ENCODE results near the gene DRC3. TPM values are rescaled to one million over a fixed set of nuclear protein-coding genes. Genes with fewer than 3 reads are reported as not detected.
A peak's percentile ranks its signal among the peaks of the same experiment; 100 is the strongest.

The DRC3 gene
- total RNA-seq, 1 experiment from 2014 or later: 0.68 TPM

DNA sequence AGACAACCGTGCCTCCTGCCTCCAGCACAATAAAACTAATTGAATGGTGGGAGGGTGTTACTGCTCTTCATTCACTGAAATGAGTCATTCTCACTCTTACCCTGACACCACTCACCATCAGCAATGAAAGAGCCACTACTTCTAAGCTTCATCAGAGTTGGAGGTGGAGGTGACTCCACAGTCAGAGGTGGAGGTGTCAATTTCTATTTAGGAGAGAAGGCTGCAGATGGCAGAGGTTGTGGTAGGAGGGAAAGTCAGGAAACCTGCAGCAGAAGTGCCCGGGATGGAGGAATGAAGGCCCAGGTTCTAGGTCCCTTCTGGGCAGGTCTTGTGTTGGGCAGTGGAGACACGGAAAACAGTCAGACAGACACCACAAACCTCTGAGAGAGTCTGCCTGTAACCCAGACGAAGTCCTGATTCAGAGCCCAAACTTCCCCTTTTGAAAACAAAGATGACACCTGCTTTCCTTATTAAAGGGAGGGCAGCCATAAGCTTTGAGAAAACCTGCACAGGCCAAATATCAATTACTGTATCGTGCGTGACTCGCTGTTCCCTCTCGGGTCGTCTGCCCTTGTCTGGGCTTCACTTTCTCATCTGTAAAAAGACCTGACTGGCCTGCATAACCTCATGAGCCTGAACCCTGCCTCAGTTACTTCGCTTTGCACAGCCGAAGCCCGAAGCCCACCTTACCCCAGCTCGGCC lies 65.6 kb downstream of the DRC3 start:
- H3K23me2 ChIP-seq (ENCODE audit: insufficient read length, low read depth, low read length, poor library complexity, severe bottlenecking): peaks cover 12% of the 10 kb centered on the region
- no peak overlapping the region for H2BK120ac ChIP-seq (ENCODE audit: low read depth, low read length, poor library complexity, severe bottlenecking)
- peaks cover 0 to 2% (median 0%) of the 10 kb centered on the region in 3 experiments; a peak in 1 of 7 replicates for H3K36me3 Mint-ChIP-seq (ENCODE audit: insufficient read depth in 1 of 3, low read depth in 3 of 3)
- peak overlapping the region; percentile 59 for H3K18ac ChIP-seq (ENCODE audit: insufficient read length, low read depth, low read length)
- peak overlapping the region; percentile 73 for H3K4me2 ChIP-seq (ENCODE audit: insufficient read depth, insufficient read length, low read length)
- H2BK20ac ChIP-seq (ENCODE audit: low read depth, low read length, poor library complexity, severe bottlenecking): no peak overlapping the region
- no peaks in the 10 kb centered on the region; the same call in 1 of the 2 replicates for H3K4me1 ChIP-seq (ENCODE audit: insufficient read depth, low read length)
- no peak overlapping the region for H4K8ac ChIP-seq (replicated peaks; ENCODE audit: insufficient read length, low read depth, low read length)
- H2AFZ ChIP-seq (ENCODE audit: low read length): no peak overlapping the region
- H4K5ac ChIP-seq (ENCODE audit: insufficient read length, low read depth, low read length): no peak overlapping the region
- no peak overlapping the region for H3K27ac ChIP-seq (ENCODE audit: insufficient read length, low read depth, low read length)
- DNase-seq: no peak
- H3K56ac ChIP-seq (ENCODE audit: insufficient read length, low read depth, low read length): no peak overlapping the region
- no peak overlapping the region for H3T11ph ChIP-seq (ENCODE audit: low read length)
- H2BK15ac ChIP-seq (ENCODE audit: low read depth, low read length): no peak overlapping the region
- H2AK5ac ChIP-seq (ENCODE audit: insufficient read length, low read length): no peak overlapping the region
- WGBS (ENCODE audit: extremely low coverage, insufficient read length, low lambda C conversion rate): no CpG with 5 or more reads among the region's 13 CpGs
- no peak overlapping the region for H3K23ac ChIP-seq (ENCODE audit: insufficient read length, low read depth, low read length)
- no peaks in the 10 kb centered on the region for H3K79me1 ChIP-seq (ENCODE audit: insufficient read depth, low read depth, low read length, poor library complexity, severe bottlenecking)
- H3K4ac ChIP-seq (ENCODE audit: low read depth, low read length): no peak overlapping the region
- TF ChIP-seq, protein P1, sequence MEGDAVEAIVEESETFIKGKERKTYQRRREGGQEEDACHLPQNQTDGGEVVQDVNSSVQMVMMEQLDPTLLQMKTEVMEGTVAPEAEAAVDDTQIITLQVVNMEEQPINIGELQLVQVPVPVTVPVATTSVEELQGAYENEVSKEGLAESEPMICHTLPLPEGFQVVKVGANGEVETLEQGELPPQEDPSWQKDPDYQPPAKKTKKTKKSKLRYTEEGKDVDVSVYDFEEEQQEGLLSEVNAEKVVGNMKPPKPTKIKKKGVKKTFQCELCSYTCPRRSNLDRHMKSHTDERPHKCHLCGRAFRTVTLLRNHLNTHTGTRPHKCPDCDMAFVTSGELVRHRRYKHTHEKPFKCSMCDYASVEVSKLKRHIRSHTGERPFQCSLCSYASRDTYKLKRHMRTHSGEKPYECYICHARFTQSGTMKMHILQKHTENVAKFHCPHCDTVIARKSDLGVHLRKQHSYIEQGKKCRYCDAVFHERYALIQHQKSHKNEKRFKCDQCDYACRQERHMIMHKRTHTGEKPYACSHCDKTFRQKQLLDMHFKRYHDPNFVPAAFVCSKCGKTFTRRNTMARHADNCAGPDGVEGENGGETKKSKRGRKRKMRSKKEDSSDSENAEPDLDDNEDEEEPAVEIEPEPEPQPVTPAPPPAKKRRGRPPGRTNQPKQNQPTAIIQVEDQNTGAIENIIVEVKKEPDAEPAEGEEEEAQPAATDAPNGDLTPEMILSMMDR (conservative IDR thresholded peaks at IDR 0.05): no peak
- no peaks in the 10 kb centered on the region for H3K79me2 ChIP-seq (ENCODE audit: insufficient read depth, low read length)
- no peaks in the 10 kb centered on the region; a peak in 2 of 5 replicates for H3K9me3 Mint-ChIP-seq
- H3K27ac Mint-ChIP-seq: peak overlapping the region in 2 of 3 experiments; percentile 62 to 92; a peak in 3 of 7 replicates
- H2BK5ac ChIP-seq (ENCODE audit: insufficient read length, low read length): no peak overlapping the region
- peak overlapping the region; percentile 86 to 97 for H3K4me3 Mint-ChIP-seq
- no peaks in the 10 kb centered on the region for H3K27me3 ChIP-seq (ENCODE audit: insufficient read depth, low read length)
- no peak overlapping the region for H4K91ac ChIP-seq (ENCODE audit: insufficient read length, low read depth, low read length)
- no peak overlapping the region for H2BK12ac ChIP-seq (ENCODE audit: insufficient read length, low read depth, low read length)
- no peaks in the 10 kb centered on the region for H4K20me1 ChIP-seq (ENCODE audit: control insufficient read depth, insufficient read depth, insufficient read length)
- H3K9me3 ChIP-seq (ENCODE audit: control insufficient read depth, low read depth, low read length): no peaks in the 10 kb centered on the region
- peaks cover 30 to 35% of the 10 kb centered on the region in 2 experiments for H3K4me1 Mint-ChIP-seq
- H3K9ac ChIP-seq (ENCODE audit: extremely low read depth, insufficient read length, low read length): peak overlapping the region; percentile 62
- 0 out of 2 replicates have a peak overlapping the region, but pooled peaks have one; percentile 6 for H3K14ac ChIP-seq (ENCODE audit: insufficient read depth, low read length)
- peaks cover 4% of the 10 kb centered on the region for H3K27me3 Mint-ChIP-seq (ENCODE audit: low read depth)
